HG03558 (cell line): ENCODE measurements around the gene GSTP1.
"Not testable (repeated sequence)": the region's sequence is repeated elsewhere in the genome, so short reads cannot be mapped to it uniquely, and the experiment has no call there.

Experiments used
- ATAC-seq: cut with Tn5 transposase; IDR thresholded peaks from one replicate; pipeline ENCODE4 v1.9.1; 2021; ENCODE audit warnings: moderate number of reproducible peaks; ENCODE audit not compliant: unreplicated experiment; ENCODE audit errors: extremely low read depth

The GSTP1 gene

GRCh38 chr11:67593565-67593905 is 9.9 kb downstream of the GSTP1 start:
- no peak for ATAC-seq

GRCh38 chr11:67594480-67594879 is 10.9 kb downstream of the GSTP1 start:
- no peak for ATAC-seq

GRCh38 chr11:67596753-67597300 is 13.2 kb downstream of the GSTP1 start:
- ATAC-seq = no peak

DNA sequence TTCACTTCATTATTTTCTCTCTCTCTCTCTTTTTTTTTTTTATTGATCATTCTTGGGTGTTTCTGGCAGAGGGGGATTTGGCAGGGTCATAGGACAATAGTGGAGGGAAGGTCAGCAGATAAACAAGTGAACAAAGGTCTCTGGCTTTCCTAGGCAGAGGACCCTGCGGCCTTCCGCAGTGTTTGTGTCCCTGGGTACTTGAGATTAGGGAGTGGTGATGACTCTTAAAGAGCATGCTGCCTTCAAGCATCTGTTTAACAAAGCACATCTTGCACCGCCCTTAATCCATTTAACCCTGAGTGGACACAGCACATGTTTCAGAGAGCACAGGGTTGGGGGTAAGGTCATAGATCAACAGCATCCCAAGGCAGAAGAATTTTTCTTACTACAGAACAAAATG is 13.8 kb downstream of the GSTP1 start:
- not testable (repeated sequence) for ATAC-seq

DNA sequence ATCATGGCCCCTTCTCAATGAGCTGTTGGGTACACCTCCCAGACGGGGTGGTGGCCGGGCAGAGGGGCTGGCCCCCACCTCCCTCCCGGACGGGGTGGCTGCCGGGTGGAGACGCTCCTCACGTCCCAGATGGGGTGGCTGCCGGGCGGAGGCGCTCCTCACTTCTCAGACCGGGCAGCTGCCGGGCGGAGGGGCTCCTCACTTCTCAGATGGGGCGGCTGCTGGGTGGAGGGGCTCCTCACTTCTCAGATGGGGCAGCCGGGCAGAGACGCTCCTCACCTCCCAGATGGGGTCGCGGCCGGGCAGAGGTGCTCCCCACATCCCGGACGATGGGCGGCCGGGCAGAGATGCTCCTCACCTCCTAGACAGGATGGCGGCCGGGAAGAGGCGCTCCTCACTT is 14.4 kb downstream of the GSTP1 start:
- ATAC-seq = not testable (repeated sequence)

GRCh38 chr11:67599149-67599548 is 15.5 kb downstream of the GSTP1 start:
- no peak for ATAC-seq

GRCh38 chr11:67600324-67601029 is 16.9 kb downstream of the GSTP1 start:
- no peak for ATAC-seq

- no peak for ATAC-seq
Measured at GRCh38 chr11:67601098-67601497, 17.5 kb downstream of the GSTP1 start.

- ATAC-seq = not testable (repeated sequence)
Measured at GRCh38 chr11:67604119-67604518, 20.5 kb downstream of the GSTP1 start.

DNA sequence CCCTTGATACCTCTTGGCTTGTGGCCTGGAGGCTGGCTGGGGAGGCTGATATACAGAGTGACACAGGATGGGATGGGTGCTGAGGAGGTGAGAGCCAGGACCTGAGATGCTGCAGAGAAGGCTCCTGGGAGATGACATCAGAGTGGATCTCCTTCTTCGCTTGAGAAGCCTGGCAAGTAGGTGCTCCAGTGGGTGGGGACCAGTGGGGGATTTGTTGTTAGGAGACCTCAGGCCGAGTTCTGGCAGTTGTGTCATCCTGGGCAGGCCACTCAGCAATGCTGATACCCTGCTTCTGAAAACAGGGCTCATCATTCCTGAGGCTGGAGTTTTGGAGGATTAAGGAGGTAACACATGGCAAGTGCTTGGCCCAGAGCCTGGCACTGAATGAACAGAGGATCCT is 21.2 kb downstream of the GSTP1 start:
- ATAC-seq = no peak

DNA sequence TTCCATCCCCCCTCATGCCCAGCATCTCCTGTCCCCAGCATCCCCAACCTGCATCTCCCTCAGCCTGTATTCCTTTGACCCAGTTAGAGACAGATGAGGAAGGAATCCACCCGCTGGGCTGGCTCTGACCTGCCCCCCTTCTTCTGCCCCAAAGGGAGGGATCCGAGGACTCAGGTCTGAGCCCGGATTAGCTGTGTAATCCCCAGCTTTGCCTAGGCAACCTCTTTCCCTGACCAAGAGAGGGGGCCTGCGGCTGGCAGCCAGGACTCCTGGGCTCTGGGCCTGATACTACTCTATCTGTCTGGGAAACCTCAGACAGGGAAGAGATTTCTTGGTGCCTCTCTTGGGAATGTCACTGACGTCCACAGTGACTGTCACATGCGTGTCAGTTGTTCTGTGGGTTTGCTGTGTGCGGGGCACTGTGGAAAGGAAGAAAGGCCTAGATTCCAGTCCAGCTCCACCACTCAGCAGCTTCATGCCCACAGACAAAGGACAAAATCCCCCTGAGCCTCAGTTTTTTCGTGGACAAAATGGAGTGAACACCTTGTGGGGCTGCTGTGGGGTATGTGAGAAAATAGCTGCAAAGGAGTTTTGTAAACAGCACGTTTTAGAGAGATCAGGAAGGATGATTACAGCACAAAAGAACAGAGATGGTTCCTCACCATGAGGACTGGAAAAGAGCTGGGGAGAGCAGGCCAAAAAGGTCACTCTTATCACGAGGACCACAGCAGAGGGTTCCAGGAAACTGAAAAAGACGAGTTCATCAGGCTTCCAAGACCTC is 21.8 kb downstream of the GSTP1 start:
- no peak for ATAC-seq

DNA sequence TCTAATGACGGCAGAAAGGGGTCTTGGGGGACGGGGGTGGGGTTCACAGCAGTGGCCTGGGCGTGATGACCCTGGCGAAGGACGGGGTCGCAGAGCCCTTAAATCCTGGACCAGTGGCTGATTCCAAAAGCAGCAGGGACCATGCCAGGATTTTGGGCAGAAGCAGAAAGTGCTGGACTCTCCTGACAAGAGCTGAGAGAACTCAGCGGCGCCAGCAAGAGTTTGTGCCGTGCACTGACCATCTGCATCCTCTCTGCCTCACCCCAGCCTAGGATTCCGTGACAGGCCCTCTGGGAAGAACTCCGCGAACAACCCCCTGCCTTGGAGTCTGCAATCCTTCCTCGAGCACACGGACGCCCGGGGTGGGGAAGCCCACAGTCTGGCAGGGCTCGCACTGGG is 22.5 kb downstream of the GSTP1 start:
- ATAC-seq = no peak

- ATAC-seq = no peak
Measured at GRCh38 chr11:67606492-67607295, 23.1 kb downstream of the GSTP1 start, which contains the start of gene NDUFV1. Gene NDUFV1, plus strand, starts transcription at chr11:67606936. Its CDS starts 69 bp downstream, at chr11:67607005.

- no peak for ATAC-seq
Measured at GRCh38 chr11:67607507-67607906, 23.9 kb downstream of the GSTP1 start.

- no peak for ATAC-seq
Measured at GRCh38 chr11:67608486-67608885, 24.9 kb downstream of the GSTP1 start.

DNA sequence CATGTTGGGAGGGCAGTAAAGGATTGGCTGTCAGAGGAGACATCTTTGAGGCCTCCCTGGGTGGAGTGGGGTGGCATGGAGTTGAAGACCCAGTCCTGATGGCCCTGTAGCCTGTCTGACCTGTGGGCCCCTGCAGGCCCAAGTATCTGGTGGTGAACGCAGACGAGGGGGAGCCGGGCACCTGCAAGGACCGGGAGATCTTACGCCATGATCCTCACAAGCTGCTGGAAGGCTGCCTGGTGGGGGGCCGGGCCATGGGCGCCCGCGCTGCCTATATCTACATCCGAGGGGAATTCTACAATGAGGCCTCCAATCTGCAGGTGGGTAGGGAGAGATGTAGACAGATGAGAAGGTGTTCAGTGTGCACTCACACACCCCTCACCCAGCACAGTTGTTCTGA is 25.7 kb downstream of the GSTP1 start:
- ATAC-seq = no peak

- ATAC-seq = no peak
Measured at GRCh38 chr11:67610302-67610868, 26.8 kb downstream of the GSTP1 start.

DNA sequence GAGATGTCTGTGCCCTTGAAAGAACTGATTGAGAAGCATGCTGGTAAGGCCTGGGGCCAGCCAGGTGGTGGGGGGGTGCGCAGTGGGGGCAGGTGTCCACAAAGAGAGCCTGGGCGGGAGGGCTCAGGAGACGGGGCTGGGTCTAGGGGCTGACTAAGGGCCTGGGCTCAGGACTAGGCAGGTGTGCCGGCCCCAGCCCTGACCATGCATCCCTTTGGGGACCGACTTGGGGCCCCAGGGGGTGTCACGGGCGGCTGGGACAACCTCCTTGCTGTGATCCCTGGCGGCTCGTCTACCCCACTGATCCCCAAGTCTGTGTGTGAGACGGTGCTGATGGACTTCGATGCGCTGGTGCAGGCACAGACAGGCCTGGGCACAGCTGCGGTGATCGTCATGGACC is 27.6 kb downstream of the GSTP1 start:
- ATAC-seq = no peak

- no peak for ATAC-seq
Measured at GRCh38 chr11:67611704-67612587, 28.3 kb downstream of the GSTP1 start.
